ENCODE measurements around the gene CCDC33. TPM values are rescaled to one million over a fixed set of nuclear protein-coding genes. Genes with fewer than 3 reads are reported as not detected.

Gene CCDC33
- total RNA-seq, 1 donor from 2014 or later = not detected

GRCh38 chr15:74214324-74215021 lies 21.7 kb upstream of the CCDC33 start:
- Histone ChIP-seq H3K9me3 (no peaks in the 10 kb centered on the region), H3K4me3 (no peak overlapping the region), H3K4me1 (no peaks in the 10 kb centered on the region), H3K27ac (no peak overlapping the region), H3K36me3 (no peaks in the 10 kb centered on the region), H3K27me3 (peaks cover 11% of the 10 kb centered on the region)
- DNase-seq (no peak), ATAC-seq (no peak)
- TF ChIP-seq, protein P1, sequence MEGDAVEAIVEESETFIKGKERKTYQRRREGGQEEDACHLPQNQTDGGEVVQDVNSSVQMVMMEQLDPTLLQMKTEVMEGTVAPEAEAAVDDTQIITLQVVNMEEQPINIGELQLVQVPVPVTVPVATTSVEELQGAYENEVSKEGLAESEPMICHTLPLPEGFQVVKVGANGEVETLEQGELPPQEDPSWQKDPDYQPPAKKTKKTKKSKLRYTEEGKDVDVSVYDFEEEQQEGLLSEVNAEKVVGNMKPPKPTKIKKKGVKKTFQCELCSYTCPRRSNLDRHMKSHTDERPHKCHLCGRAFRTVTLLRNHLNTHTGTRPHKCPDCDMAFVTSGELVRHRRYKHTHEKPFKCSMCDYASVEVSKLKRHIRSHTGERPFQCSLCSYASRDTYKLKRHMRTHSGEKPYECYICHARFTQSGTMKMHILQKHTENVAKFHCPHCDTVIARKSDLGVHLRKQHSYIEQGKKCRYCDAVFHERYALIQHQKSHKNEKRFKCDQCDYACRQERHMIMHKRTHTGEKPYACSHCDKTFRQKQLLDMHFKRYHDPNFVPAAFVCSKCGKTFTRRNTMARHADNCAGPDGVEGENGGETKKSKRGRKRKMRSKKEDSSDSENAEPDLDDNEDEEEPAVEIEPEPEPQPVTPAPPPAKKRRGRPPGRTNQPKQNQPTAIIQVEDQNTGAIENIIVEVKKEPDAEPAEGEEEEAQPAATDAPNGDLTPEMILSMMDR (IDR thresholded peaks at IDR 0.05) = no peak
- intact Hi-C loops (cut with DNase I) = no loop called here

DNA sequence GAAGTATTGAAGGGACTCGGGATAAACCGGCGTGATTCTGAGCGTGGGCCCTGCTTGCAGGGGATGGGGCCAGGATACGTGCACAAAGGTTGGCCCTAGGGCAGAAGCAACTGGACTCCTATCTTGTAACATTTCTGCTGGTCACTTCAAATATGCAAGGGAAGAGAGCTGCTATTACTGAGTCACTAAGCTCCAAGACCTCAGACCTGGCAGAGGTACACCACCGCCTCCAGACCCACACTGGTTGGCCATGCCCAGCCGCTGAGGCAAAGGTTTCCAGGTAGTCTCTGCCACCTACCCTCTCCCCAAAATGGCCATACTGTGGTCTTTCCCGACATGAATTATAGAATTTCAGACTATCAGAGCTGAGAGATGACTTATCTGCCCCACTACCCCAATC lies 20.2 kb upstream of the CCDC33 start:
- ATAC-seq (no peak), DNase-seq (no peak)
- TF ChIP-seq, protein P1 (IDR thresholded peaks at IDR 0.05) = no peak
- H3K36me3 ChIP-seq = no peaks in the 10 kb centered on the region
- intact Hi-C loops (cut with DNase I) = no loop called here
- H3K4me3 ChIP-seq = no peak overlapping the region
- no peak overlapping the region for H3K27ac ChIP-seq
- no peaks in the 10 kb centered on the region for H3K4me1 ChIP-seq
- H3K9me3 ChIP-seq = no peaks in the 10 kb centered on the region
- peaks cover 15% of the 10 kb centered on the region for H3K27me3 ChIP-seq

DNA sequence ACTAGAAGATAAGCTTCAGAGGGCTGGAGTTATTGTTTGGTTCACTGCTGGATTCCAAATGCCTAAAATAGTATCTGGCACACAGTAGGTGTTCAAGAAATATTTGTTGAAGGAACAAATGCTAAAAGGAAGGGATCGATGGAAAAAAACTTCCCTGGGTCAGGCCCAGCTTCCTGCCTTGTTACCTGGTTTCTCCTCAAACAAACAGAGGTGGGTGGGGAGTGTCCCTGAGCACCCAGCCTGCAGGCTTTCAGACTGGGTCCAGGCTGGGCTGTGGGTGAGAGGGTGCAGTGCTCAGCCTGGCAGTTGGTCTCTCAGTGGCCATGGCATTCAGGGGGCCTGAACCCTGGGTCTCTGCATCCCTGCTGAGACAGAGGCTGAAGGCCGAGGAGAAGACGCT lies 19.2 kb upstream of the CCDC33 start:
- Histone ChIP-seq H3K36me3 (no peaks in the 10 kb centered on the region), H3K4me1 (no peaks in the 10 kb centered on the region), H3K4me3 (no peak overlapping the region), H3K9me3 (no peaks in the 10 kb centered on the region), H3K27me3 (peaks cover 20% of the 10 kb centered on the region), H3K27ac (no peak overlapping the region)
- intact Hi-C loops (cut with DNase I) = no loop called here
- ATAC-seq = no peak
- TF ChIP-seq, protein P1 (IDR thresholded peaks at IDR 0.05) = no peak
- DNase-seq = no peak

DNA sequence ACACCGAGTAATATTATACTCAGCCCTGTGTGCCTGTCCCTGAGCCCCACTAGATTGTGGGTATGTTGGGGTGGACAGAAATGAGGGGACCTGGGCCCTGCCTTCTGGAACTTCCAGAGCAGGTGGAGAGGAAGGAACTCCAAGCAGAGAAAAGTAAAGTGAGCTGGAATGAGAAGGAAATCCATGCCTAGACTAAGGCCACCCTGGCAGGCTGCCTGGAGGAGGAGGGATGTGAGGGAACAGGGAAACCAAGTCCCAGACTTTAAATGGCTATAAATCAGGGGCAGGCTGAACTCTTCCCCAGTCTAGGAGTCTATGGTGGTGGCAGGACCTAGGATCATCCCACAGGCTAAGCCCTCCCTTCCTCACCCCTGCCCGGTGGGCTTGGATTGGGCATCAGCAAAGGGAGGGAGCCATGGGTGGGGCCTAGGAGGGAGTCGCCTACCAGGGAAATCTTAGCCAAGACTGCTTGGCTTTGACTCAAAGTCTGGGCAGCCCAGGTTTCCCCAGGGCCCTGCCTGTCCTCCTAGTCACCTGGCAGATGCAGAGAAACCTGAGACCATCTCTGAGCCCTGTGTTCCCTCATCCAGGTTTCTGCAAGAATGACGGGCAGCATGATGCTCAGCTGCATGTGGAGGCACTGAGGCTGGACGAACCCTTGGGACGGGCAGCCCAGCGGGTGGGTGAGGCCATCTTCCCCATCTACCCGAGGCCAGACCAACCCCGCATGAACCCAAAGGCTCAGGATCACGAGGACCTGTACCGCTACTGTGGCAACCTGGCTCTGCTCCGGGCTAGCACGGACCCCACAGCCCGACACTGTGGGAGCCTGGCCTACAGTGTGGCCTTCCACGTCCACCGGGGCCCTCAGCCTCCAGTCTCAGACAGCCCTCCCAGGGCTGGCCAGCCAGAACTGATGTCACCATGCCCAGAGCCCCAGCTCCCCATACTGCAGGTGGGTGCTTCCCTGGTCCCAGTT lies 17.9 kb upstream of the CCDC33 start:
- Histone ChIP-seq H3K27ac (no peak overlapping the region), H3K4me1 (no peaks in the 10 kb centered on the region), H3K36me3 (no peaks in the 10 kb centered on the region), H3K4me3 (no peak overlapping the region), H3K9me3 (no peaks in the 10 kb centered on the region), H3K27me3 (peaks cover 25% of the 10 kb centered on the region)
- intact Hi-C loops (cut with DNase I) = no loop called here
- no peak for ATAC-seq
- TF ChIP-seq, protein P1 (IDR thresholded peaks at IDR 0.05) = no peak
- no peak for DNase-seq

GRCh38 chr15:74220475-74221248 lies 15.5 kb upstream of the CCDC33 start:
- no peaks in the 10 kb centered on the region for H3K36me3 ChIP-seq
- TF ChIP-seq, protein P1 (IDR thresholded peaks at IDR 0.05) = no peak
- no peak for ATAC-seq
- no peak for DNase-seq
- no peak overlapping the region for H3K4me3 ChIP-seq
- H3K27me3 ChIP-seq = peaks cover 26% of the 10 kb centered on the region
- H3K27ac ChIP-seq = no peak overlapping the region
- no peaks in the 10 kb centered on the region for H3K4me1 ChIP-seq
- intact Hi-C loops (cut with DNase I) = no loop called here
- H3K9me3 ChIP-seq = no peaks in the 10 kb centered on the region

Data from upper lobe of right lung (tissue), 1 donor.